A673 (cell line): ENCODE measurements around the gene PSMG3.

ENCODE experiments used
- CTCF ChIP-seq: fragments of 300-800, 200-600 bp; sonication (generic); conservative IDR thresholded peaks from 2 replicates; pipeline ENCODE4 v1.5.1; 2017; ENCODE audit warnings: low read depth, mild to moderate bottlenecking, antibody characterized with exemption, low read length, moderate library complexity, mixed read lengths
- EZH2 ChIP-seq: fragments of 200-600 bp; sonication (generic); IDR thresholded peaks from 2 replicates; pipeline ENCODE4 v1.6.1; 2017; ENCODE audit warnings: borderline replicate concordance, low read depth, mild to moderate bottlenecking, mixed read lengths, antibody characterized with exemption, low read length; ENCODE audit not compliant: poor library complexity, severe bottlenecking

DNA sequence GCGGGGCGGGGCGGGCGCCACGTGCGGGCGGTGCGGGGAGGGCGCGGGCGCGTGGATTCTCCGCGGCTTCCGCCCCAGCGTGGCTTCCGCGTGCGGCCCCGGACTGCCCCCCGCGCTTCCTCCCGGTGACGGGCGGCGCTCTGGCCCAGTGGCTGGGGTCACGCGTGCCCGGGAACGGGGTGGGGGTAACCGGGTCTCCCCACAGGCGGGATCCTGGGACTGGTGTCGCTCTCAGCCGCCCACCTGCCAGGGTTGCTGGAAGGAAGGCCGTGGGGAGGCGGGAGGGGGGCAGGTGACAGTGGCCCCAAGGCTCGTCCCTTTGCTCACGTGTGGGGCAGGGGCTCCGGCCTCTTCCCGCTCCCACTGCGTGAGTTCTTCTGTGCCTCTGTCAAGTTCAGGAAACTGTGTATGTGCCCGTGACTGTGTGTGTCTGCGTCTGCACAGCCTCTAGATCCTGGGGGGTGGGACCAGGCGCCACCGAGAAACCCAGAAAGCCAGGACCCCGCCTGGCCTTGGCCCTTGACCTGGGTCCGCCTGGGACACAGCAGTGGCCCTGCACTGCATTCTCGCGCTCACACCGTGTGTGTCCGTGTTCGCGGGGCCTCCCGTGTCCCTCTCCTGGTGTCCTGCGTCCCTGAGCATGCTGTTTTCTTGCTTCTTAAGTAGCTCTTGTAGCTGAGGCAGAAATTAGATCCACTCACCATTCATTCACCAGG is 38.4 kb downstream of the PSMG3 start:
- TF ChIP-seq CTCF: no peak
- no peak for TF ChIP-seq EZH2
